GM06990 (cell line): ENCODE data around the gene HBP1.
"Not testable (repeated sequence)": the region's sequence is repeated elsewhere in the genome, so short reads cannot be mapped to it uniquely, and the experiment has no call there.

Experiments used
- DNase-seq: peaks from one replicate; pipeline ENCODE4 v3.0.0-alpha.2; 2011; ENCODE audit not compliant: insufficient read length; ENCODE audit errors: extremely low read depth
- H3K27me3 ChIP-seq: replicated peaks from 2 replicates; pipeline ENCODE4 v1.6.0; 2011; ENCODE audit warnings: low read length; ENCODE audit not compliant: control insufficient read depth, insufficient read depth
- H3K36me3 ChIP-seq: 2 replicates; pipeline ENCODE4 v1.5.1; 2011; ENCODE audit warnings: low read length; ENCODE audit not compliant: control insufficient read depth, insufficient read depth
- H3K4me3 ChIP-seq: replicated peaks from 2 replicates; pipeline ENCODE4 v1.5.1; 2011; ENCODE audit warnings: low read depth, mild to moderate bottlenecking, control low read depth, low read length
- TF ChIP-seq, protein P1 (sequence below): IDR thresholded peaks from 2 replicates; pipeline ENCODE4 v1.5.1; 2011; ENCODE audit warnings: low read length, control low read depth, mild to moderate bottlenecking, inconsistent platforms; ENCODE audit not compliant: insufficient read depth, poor library complexity, severe bottlenecking

Gene HBP1

DNA sequence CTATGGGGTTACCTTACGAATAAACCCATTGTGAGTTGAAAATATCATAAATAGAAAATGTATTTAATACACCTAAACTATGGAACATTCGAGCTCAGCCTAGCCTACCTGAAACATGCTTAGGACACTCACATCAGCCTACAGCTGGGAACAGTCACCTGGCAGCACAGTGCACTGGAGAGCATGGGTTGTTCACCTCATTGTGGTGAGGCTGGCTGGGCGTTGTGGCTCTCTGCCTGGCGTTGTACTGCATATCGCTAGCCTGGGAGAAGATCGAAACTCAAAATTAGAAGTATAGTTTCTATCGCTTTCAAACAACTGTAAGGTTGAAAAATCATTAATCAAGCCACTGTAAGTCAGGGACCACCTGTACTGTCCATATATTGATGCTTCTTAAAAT is 17.3 kb upstream of the HBP1 start:
- no peak overlapping the region for H3K4me3 ChIP-seq
- DNase-seq = no peak
- no peaks in the 10 kb centered on the region for H3K27me3 ChIP-seq
- no peaks in the 10 kb centered on the region for H3K36me3 ChIP-seq
- TF ChIP-seq, protein P1, sequence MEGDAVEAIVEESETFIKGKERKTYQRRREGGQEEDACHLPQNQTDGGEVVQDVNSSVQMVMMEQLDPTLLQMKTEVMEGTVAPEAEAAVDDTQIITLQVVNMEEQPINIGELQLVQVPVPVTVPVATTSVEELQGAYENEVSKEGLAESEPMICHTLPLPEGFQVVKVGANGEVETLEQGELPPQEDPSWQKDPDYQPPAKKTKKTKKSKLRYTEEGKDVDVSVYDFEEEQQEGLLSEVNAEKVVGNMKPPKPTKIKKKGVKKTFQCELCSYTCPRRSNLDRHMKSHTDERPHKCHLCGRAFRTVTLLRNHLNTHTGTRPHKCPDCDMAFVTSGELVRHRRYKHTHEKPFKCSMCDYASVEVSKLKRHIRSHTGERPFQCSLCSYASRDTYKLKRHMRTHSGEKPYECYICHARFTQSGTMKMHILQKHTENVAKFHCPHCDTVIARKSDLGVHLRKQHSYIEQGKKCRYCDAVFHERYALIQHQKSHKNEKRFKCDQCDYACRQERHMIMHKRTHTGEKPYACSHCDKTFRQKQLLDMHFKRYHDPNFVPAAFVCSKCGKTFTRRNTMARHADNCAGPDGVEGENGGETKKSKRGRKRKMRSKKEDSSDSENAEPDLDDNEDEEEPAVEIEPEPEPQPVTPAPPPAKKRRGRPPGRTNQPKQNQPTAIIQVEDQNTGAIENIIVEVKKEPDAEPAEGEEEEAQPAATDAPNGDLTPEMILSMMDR = no peak

DNA sequence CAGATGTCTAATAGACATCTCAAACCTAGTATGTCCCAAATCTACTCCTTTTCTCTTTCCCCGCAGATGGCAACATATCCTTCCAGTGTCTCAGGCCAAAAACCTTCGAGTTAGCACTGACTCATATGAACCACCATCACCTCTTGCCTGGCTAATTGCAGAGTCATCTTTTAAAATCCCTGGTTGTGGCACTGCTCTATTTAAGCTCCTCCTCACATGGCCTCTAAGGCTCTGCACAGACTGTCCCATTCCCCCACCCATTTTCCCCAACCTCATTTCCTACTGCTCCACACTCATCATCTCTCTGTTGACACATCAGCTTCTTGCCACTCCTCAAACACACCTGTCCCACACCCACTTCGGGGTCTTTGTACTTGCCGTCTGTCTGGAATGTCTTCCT is 16.8 kb upstream of the HBP1 start:
- Histone ChIP-seq H3K36me3 (no peaks in the 10 kb centered on the region), H3K27me3 (no peaks in the 10 kb centered on the region), H3K4me3 (no peak overlapping the region)
- DNase-seq = no peak
- TF ChIP-seq, protein P1 = no peak

DNA sequence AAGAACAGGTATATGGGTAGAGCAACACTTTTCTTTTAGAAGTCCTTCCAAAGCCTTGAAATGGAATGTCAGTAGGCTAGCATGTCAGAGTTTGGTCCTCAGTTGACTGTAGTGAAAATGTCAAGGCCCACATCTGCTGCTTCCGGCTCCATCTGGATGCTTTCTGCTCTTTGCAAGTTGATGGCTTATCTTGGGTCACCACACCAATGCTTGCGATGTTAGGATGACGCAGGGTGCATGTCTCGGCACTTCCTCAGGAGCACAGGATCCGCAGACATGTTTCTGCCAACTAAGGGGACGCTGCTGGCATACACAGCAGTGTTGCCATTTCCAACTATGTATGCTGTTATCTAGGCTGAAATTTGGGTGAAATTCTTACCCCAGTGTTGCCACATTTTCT is 14.0 kb upstream of the HBP1 start:
- Histone ChIP-seq H3K27me3 (no peaks in the 10 kb centered on the region), H3K4me3 (no peak overlapping the region), H3K36me3 (no peaks in the 10 kb centered on the region)
- TF ChIP-seq, protein P1 = no peak
- no peak for DNase-seq

DNA sequence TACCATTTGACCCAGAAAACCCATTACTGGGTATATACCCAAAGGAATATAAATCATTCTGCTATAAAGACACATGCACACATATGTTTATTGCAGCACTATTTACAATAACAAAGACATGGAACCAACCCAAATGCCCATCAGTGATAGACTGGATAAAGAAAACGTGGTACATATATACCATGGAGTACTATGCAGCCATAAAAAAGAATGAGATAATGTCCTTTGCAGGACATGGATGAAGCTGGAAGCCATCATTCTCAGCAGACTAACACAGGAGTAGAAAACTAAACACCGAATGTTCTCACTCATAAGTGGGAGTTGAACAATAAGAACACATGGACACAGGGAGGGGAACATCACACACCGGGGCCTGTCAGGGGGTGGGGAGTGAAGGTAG is 13.1 kb upstream of the HBP1 start:
- H3K36me3 ChIP-seq, H3K27me3 ChIP-seq, DNase-seq, H3K4me3 ChIP-seq: not testable (repeated sequence)

DNA sequence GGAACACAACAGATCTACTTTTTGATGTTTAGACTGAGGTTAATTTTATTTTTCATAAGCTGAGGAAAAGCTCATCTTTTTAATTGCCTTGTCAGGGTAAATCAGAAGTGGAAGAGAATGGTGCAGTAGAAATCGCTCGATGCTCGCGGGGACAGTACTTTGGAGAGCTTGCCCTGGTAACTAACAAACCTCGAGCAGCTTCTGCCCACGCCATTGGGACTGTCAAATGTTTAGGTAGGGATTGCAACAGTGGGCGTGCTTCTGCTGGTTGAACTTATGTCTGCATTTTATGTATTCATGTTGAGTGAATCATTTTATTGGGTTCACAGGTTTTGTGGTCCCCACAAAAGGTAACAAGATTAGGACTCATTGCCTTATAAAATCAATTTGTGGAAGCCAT is 11.7 kb upstream of the HBP1 start:
- no peak overlapping the region for H3K4me3 ChIP-seq
- TF ChIP-seq, protein P1 = no peak
- no peaks in the 10 kb centered on the region for H3K36me3 ChIP-seq
- no peak for DNase-seq
- no peaks in the 10 kb centered on the region for H3K27me3 ChIP-seq

DNA sequence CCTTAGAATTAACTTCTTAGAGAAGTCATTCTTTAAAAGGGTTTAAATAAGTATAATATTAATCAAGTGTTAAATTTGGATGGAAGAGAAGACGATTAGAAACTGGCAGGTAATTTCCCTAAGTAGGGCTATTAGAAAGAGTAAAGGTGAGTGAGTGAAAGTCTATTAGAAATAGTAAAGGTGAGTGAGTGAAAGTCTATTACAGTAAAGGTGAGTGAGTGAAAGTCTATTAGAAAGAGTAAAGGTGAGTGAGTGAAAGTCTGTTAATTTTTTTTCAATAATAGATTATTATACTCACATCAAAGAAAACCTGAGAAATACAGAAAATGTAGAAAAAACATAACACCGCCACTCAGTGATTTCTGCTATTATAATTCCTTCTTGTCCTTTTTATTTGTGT is 10.8 kb upstream of the HBP1 start:
- TF ChIP-seq, protein P1 = no peak
- Histone ChIP-seq H3K4me3 (no peak overlapping the region), H3K27me3 (no peaks in the 10 kb centered on the region), H3K36me3 (no peaks in the 10 kb centered on the region)
- DNase-seq = no peak

DNA sequence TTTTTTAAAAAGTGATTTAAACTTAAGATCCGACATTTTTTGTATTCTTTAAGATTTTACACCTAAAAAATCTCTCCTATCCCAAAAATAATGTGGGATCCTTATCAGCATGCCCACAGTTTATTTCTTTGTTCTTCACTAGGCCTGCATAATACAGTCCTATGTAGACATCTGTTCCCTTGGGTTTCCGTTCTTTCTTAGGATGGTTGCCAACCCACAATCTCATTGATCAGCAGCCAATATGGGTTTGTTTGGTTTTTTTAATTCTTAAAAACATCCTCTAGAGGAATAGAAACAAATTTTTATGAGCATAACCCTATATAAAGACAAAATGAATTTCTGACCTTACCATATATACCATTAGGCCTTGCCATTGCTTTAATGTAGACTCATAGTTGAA is 8.4 kb upstream of the HBP1 start:
- Histone ChIP-seq H3K4me3 (no peak overlapping the region), H3K27me3 (no peaks in the 10 kb centered on the region), H3K36me3 (no peaks in the 10 kb centered on the region)
- no peak for DNase-seq
- TF ChIP-seq, protein P1 = no peak
